GM10248 (cell line): Measurements from ENCODE around the gene RYR1.

Source experiments
- CTCF ChIA-PET: fragments of 300-600 bp; sonication (Branson Sonifier 250); formaldehyde crosslinking; extraction: SDS; loops from one replicate; lab custom pipeline; 2021; ENCODE audit warnings: antibody characterized with exemption; lab: Yijun Ruan, JAX
- POLR2A ChIA-PET: fragments of 350-650 bp; sonication (Branson Sonifier 250); formaldehyde crosslinking; extraction: SDS; loops from one replicate; lab custom pipeline; 2020; ENCODE audit warnings: antibody characterized with exemption; lab: Yijun Ruan, JAX
- DNase-seq: peaks from one replicate; pipeline ENCODE4 v3.0.0; 2012; ENCODE audit errors: extremely low spot score
- CTCF ChIP-seq: IDR thresholded peaks from 2 replicates; pipeline ENCODE4 v1.5.1; 2012; ENCODE audit warnings: mild to moderate bottlenecking, low read depth; ENCODE audit errors: extremely low read depth, missing control alignments, control extremely low read depth

Gene RYR1

GRCh38 chr19:38429811-38430156 lies 3.7 kb upstream of the RYR1 start:
- no peak for DNase-seq
- TF ChIP-seq CTCF: no peak
- POLR2A ChIA-PET: no interaction called here
- CTCF ChIA-PET: interaction anchor here (1.4 kb wide), 1 partner anchor 204 kb away, joined by 4 read pairs; no protein-coding TSS in a partner anchor

DNA sequence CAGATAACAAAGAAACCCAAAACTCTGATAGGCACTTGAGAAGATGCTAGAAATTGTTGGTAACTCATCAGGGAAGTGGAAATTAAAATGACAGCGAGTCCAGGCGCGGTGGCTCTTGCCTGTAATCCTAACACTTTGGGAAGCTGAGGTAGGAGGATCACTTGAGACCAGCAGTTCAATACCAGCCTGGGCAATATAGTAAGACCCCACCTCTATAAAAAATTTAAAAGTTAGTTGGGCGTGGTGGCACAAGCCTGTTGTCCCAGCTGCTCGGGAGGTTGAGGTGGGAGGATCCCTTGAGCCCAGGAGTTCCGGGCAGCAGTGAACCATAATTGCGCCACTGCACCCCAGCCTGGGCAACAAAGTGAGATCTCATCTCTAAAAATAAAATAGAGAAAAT lies 2.6 kb upstream of the RYR1 start:
- POLR2A ChIA-PET: no interaction called here
- TF ChIP-seq CTCF: no peak
- DNase-seq: no peak
- CTCF ChIA-PET: interaction anchor here (1.4 kb wide), 1 partner anchor 203 kb away, joined by 4 read pairs; no protein-coding TSS in a partner anchor

DNA sequence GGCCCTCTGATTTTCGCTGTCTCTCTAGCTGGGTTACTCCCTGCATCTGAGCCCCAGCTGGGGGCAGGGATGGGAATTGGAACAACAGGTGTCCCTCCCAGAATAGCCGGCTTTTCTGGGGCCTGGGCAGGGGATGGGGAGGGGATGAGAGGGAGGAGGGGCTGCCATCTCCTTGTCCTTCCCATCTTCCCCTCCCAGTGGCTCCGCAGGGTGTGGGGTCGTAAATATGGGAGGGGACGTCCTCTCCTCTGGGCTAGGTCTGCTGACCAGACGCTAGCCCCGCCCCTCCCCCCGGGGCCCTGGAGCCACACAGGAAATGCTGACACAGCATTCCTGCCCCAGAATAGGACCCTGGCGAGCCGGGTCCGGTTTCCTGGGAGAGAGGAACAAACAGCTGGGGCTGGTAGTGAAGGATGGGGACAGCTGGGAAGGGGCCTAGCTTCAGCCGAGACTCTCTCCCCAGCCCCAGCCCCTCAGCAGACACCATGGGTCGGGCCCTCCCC lies 1.1 kb downstream of the RYR1 start:
- no peak for DNase-seq
- ChIA-PET CTCF (interaction anchor here (1.6 kb wide), 1 partner anchor 32 kb away, joined by 6 read pairs; the partner anchor contains the start of gene FAM98C), POLR2A (no interaction called here)
- no peak for TF ChIP-seq CTCF

DNA sequence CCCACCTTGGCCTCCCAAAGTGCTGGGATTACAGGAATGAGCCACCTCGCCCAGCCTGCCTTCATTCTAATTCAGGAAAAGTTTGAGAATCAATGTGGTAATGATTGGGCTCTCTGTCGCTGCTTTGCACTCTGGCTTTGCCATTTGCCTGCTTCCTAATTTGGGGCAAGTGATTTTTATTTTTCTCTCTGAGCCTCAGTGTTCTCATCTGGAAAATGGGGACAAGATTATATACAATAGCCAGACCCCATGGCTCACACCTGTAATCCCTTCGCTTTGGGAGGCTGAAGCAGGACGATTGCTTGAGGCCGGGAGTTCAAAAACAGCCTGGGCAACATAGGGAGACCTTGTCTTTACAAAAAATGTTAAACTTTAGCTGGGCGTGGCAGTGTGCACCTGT lies 3.8 kb downstream of the RYR1 start:
- DNase-seq: no peak
- TF ChIP-seq CTCF: no peak
- ChIA-PET POLR2A (no interaction called here), CTCF (interaction anchor here (1.0 to 1.2 kb wide), 2 partner anchors 12 to 35 kb away, joined by 3 to 4 read pairs; partner anchors contain the start of gene FAM98C)

- DNase-seq: no peak
- no peak for TF ChIP-seq CTCF
- ChIA-PET CTCF (interaction anchor here (1.0 to 1.2 kb wide), 2 partner anchors 13 to 35 kb away, joined by 3 to 4 read pairs; partner anchors contain the start of gene FAM98C), POLR2A (no interaction called here)
These were observed 4.4 kb downstream of the RYR1 start for GRCh38 chr19:38437917-38438316.

- TF ChIP-seq CTCF: no peak
- no peak for DNase-seq
- ChIA-PET CTCF (interaction anchor here (1.0 to 1.7 kb wide), 2 partner anchors 38 to 490 kb away, joined by 3 to 9 read pairs; partner anchors contain the start of genes FAM98C, MRPS12 and SARS2), POLR2A (no interaction called here)
These were observed 7.1 kb downstream of the RYR1 start for GRCh38 chr19:38440592-38440991.
